ENCODE data around the gene GPR55. TPM values are rescaled to one million over a fixed set of nuclear protein-coding genes. Genes with fewer than 3 reads are reported as not detected.

Gene GPR55
- total RNA-seq, 2 experiments from 2014 or later: 3.6 to 4.0 TPM

DNA sequence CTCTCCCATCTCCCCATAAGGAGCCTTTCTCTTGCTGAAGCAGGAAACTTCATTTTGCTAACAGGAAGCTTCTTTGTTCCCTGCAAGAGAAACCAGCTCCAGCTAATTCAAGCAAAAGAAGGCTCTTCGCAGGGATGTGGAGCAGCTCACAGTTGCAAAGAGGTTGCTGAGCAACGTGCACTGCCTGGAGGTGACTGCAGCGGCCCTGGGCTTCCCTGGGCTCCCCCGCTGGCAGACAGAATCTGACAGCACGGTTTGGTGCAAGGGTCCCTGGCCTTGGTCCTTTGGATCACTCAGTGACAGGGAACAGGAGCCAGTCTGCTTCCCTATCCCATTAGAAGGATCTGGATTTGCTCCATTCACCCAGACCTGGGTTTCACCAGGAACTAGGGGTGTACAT, 25.8 kb downstream of the GPR55 start:
- no peak overlapping the region for H3K27ac Mint-ChIP-seq
- H3K9me3 Mint-ChIP-seq (ENCODE audit: low read depth): no peaks in the 10 kb centered on the region
- ChIA-PET POLR2A (no interaction called here), CTCF (interaction anchor here (1.0 to 12.2 kb wide), 2 partner anchors 51 to 88 kb away, joined by 3 to 186 read pairs; no protein-coding TSS in a partner anchor)
- intact Hi-C loops (cut with DNase I, micrococcal nuclease): loop anchor here in 1 of 2 experiments (10.0 kb wide), 1 partner anchor 386 kb away; no protein-coding TSS in a partner anchor
- ATAC-seq (no peak), DNase-seq (no peak)
- no peaks in the 10 kb centered on the region for H3K36me3 Mint-ChIP-seq (ENCODE audit: low read depth)
- no peak overlapping the region for H3K4me3 Mint-ChIP-seq
- peaks cover 37% of the 10 kb centered on the region for H3K4me1 Mint-ChIP-seq
- H3K27me3 Mint-ChIP-seq: peaks cover 12% of the 10 kb centered on the region

- intact Hi-C loops (cut with DNase I, micrococcal nuclease): loop anchor here in 1 of 2 experiments (10.0 kb wide), 1 partner anchor 386 kb away; no protein-coding TSS in a partner anchor
- H3K9me3 Mint-ChIP-seq (ENCODE audit: low read depth): no peaks in the 10 kb centered on the region
- peaks cover 36% of the 10 kb centered on the region for H3K4me1 Mint-ChIP-seq
- ChIA-PET CTCF (interaction anchor here (0.8 to 12.2 kb wide), 5 partner anchors 14 to 93 kb away, joined by 3 to 186 read pairs (median 4); no protein-coding TSS in a partner anchor), POLR2A (no interaction called here)
- no peak overlapping the region for H3K27ac Mint-ChIP-seq
- H3K27me3 Mint-ChIP-seq: peaks cover 10% of the 10 kb centered on the region
- H3K4me3 Mint-ChIP-seq: no peak overlapping the region
- no peak for DNase-seq
- H3K36me3 Mint-ChIP-seq (ENCODE audit: low read depth): no peaks in the 10 kb centered on the region
- no peak for ATAC-seq
These were observed 26.3 kb downstream of the GPR55 start for GRCh38 chr2:230898713-230899091.

DNA sequence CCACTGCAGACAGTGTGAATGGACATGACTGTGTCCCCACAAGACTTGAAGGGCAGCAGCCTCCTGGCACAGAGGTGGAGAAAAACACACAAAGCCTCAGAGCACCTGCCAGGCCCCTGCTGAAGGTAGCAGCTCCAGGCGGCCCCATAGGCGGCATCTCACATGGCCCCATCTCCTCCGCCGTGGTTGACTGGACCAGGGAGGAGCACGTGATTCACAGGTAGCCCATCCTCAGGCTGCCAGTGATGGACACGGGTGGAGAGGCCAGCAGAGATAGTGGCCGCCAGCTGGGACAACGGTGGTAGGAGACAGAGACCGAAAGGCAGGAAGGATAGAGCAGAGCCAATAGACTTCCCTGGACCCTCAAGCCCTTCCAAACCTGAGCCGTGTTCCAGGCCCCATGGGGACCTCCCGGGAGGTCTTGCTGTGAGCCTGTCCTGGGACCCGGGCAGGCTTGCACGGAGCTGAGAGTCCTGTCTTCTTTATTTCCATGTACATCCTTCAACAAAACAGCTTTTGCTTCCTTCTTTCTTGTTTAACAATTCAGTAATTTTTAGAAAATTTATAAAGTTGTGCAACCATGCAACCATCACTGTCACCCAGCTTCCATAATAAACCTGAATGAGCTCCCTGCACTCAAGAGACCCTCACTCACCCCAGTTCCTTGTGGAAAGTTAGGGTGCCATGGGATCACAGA, 26.9 kb downstream of the GPR55 start:
- H3K4me1 Mint-ChIP-seq: peaks cover 31% of the 10 kb centered on the region
- DNase-seq: no peak

GRCh38 chr2:230896346-230897115, 28.5 kb downstream of the GPR55 start:
- Mint-ChIP-seq H3K36me3 (ENCODE audit: low read depth) (no peaks in the 10 kb centered on the region), H3K4me3 (no peak overlapping the region), H3K9me3 (ENCODE audit: low read depth) (no peaks in the 10 kb centered on the region), H3K27ac (no peak overlapping the region), H3K27me3 (peaks cover 13% of the 10 kb centered on the region), H3K4me1 (peaks cover 23% of the 10 kb centered on the region)
- POLR2A ChIA-PET: no interaction called here
- intact Hi-C loops (cut with DNase I, micrococcal nuclease): loop anchor here in 1 of 2 experiments (10.0 kb wide), 1 partner anchor 388 kb away; no protein-coding TSS in a partner anchor
- no peak for DNase-seq
- CTCF ChIA-PET: interaction anchor here (0.5 to 12.2 kb wide), 8 partner anchors 32 to 625 kb away, joined by 3 to 186 read pairs (median 3); partner anchors contain the start of gene ITM2C
- no peak for ATAC-seq

More for the DNA sequence above, 26.9 kb downstream of the GPR55 start:
- intact Hi-C loops (cut with DNase I, micrococcal nuclease): loop anchor here in 1 of 2 experiments (10.0 kb wide), 1 partner anchor 387 kb away; no protein-coding TSS in a partner anchor
- H3K36me3 Mint-ChIP-seq (ENCODE audit: low read depth): no peaks in the 10 kb centered on the region
- peaks cover 9% of the 10 kb centered on the region for H3K27me3 Mint-ChIP-seq
- ChIA-PET CTCF (interaction anchor here (0.8 to 12.2 kb wide), 5 partner anchors 14 to 92 kb away, joined by 3 to 186 read pairs (median 4); no protein-coding TSS in a partner anchor), POLR2A (no interaction called here)
- H3K4me3 Mint-ChIP-seq: no peak overlapping the region
- no peak for ATAC-seq
- no peaks in the 10 kb centered on the region for H3K9me3 Mint-ChIP-seq (ENCODE audit: low read depth)
- H3K27ac Mint-ChIP-seq: no peak overlapping the region

- ChIA-PET POLR2A (no interaction called here), CTCF (interaction anchor here (0.5 to 12.2 kb wide), 4 partner anchors 71 to 527 kb away, joined by 3 to 186 read pairs (median 4); no protein-coding TSS in a partner anchor)
- DNase-seq (no peak), ATAC-seq (no peak)
- no peak overlapping the region for H3K27ac Mint-ChIP-seq
- H3K9me3 Mint-ChIP-seq (ENCODE audit: low read depth): no peaks in the 10 kb centered on the region
- H3K4me1 Mint-ChIP-seq: peaks cover 29% of the 10 kb centered on the region
- intact Hi-C loops (cut with DNase I, micrococcal nuclease): loop anchor here in 1 of 2 experiments (10.0 kb wide), 1 partner anchor 389 kb away; no protein-coding TSS in a partner anchor
- peaks cover 10% of the 10 kb centered on the region for H3K27me3 Mint-ChIP-seq
- H3K36me3 Mint-ChIP-seq (ENCODE audit: low read depth): no peaks in the 10 kb centered on the region
- H3K4me3 Mint-ChIP-seq: no peak overlapping the region
These were observed 29.3 kb downstream of the GPR55 start for GRCh38 chr2:230895536-230896345.

- intact Hi-C loops (cut with DNase I, micrococcal nuclease): loop anchor here in 1 of 2 experiments (10.0 kb wide), 1 partner anchor 391 kb away; no protein-coding TSS in a partner anchor
- Mint-ChIP-seq H3K36me3 (ENCODE audit: low read depth) (no peaks in the 10 kb centered on the region), H3K9me3 (ENCODE audit: low read depth) (no peaks in the 10 kb centered on the region), H3K27me3 (peaks cover 10% of the 10 kb centered on the region), H3K4me3 (no peak overlapping the region), H3K4me1 (peaks cover 16% of the 10 kb centered on the region), H3K27ac (no peak overlapping the region)
- ChIA-PET CTCF (interaction anchor here (0.7 to 1.2 kb wide), 3 partner anchors 21 to 93 kb away, joined by 3 to 5 read pairs (median 3); no protein-coding TSS in a partner anchor), POLR2A (interaction anchor here (0.6 kb wide), 1 partner anchor 25 kb away, joined by 4 read pairs; no protein-coding TSS in a partner anchor)
- no peak for DNase-seq
- ATAC-seq: peak; percentile 68
These were observed 30.9 kb downstream of the GPR55 start for GRCh38 chr2:230893841-230894781.

- CTCF ChIA-PET: interaction anchor here (0.8 to 1.2 kb wide), 3 partner anchors 21 to 94 kb away, joined by 3 to 5 read pairs (median 3); no protein-coding TSS in a partner anchor
- DNase-seq (no peak), ATAC-seq (no peak)
- Mint-ChIP-seq H3K4me1 (peaks cover 17% of the 10 kb centered on the region), H3K27ac (no peak overlapping the region), H3K27me3 (peaks cover 13% of the 10 kb centered on the region), H3K36me3 (ENCODE audit: low read depth) (no peaks in the 10 kb centered on the region), H3K9me3 (ENCODE audit: low read depth) (no peaks in the 10 kb centered on the region), H3K4me3 (no peak overlapping the region)
- POLR2A ChIA-PET: no interaction called here
- intact Hi-C loops (cut with DNase I, micrococcal nuclease): loop anchor here in 1 of 2 experiments (10.0 kb wide), 1 partner anchor 391 kb away; no protein-coding TSS in a partner anchor
These were observed 31.7 kb downstream of the GPR55 start for GRCh38 chr2:230893338-230893737.

GRCh38 chr2:230891509-230891908, 33.5 kb downstream of the GPR55 start:
- ChIA-PET CTCF (interaction anchor here (0.7 to 2.3 kb wide), 3 partner anchors 19 to 43 kb away, joined by 3 to 12 read pairs (median 4); no protein-coding TSS in a partner anchor), POLR2A (no interaction called here)
- DNase-seq: no peak
- no peak overlapping the region for H3K27ac Mint-ChIP-seq
- no peaks in the 10 kb centered on the region for H3K9me3 Mint-ChIP-seq (ENCODE audit: low read depth)
- H3K4me1 Mint-ChIP-seq: peaks cover 17% of the 10 kb centered on the region
- H3K4me3 Mint-ChIP-seq: no peak overlapping the region
- peaks cover 9% of the 10 kb centered on the region for H3K27me3 Mint-ChIP-seq
- intact Hi-C loops (cut with DNase I, micrococcal nuclease): loop anchor here in 1 of 2 experiments (10.0 kb wide), 1 partner anchor 393 kb away; no protein-coding TSS in a partner anchor
- no peaks in the 10 kb centered on the region for H3K36me3 Mint-ChIP-seq (ENCODE audit: low read depth)
- ATAC-seq: no peak

GRCh38 chr2:230891064-230891463, 34.0 kb downstream of the GPR55 start:
- Mint-ChIP-seq H3K36me3 (ENCODE audit: low read depth) (no peaks in the 10 kb centered on the region), H3K4me3 (no peak overlapping the region), H3K9me3 (ENCODE audit: low read depth) (no peaks in the 10 kb centered on the region), H3K27me3 (peaks cover 9% of the 10 kb centered on the region), H3K4me1 (peaks cover 17% of the 10 kb centered on the region), H3K27ac (no peak overlapping the region)
- no peak for ATAC-seq
- intact Hi-C loops (cut with DNase I, micrococcal nuclease): loop anchor here in 1 of 2 experiments (10.0 kb wide), 1 partner anchor 394 kb away; no protein-coding TSS in a partner anchor
- DNase-seq: no peak
- CTCF ChIA-PET: interaction anchor here (0.7 to 2.3 kb wide), 5 partner anchors 11 to 96 kb away, joined by 3 to 12 read pairs (median 4); no protein-coding TSS in a partner anchor
- POLR2A ChIA-PET: no interaction called here

All from activated CD4-positive, alpha-beta T cell treated with anti-CD3 and anti-CD28 coated beads for 36 hours (primary cell).